ENCODE data around the gene ERFL.

GRCh38 chr19:41936416-41936850 is 8.2 kb upstream of the ERFL start:
- TF ChIP-seq, protein P1, sequence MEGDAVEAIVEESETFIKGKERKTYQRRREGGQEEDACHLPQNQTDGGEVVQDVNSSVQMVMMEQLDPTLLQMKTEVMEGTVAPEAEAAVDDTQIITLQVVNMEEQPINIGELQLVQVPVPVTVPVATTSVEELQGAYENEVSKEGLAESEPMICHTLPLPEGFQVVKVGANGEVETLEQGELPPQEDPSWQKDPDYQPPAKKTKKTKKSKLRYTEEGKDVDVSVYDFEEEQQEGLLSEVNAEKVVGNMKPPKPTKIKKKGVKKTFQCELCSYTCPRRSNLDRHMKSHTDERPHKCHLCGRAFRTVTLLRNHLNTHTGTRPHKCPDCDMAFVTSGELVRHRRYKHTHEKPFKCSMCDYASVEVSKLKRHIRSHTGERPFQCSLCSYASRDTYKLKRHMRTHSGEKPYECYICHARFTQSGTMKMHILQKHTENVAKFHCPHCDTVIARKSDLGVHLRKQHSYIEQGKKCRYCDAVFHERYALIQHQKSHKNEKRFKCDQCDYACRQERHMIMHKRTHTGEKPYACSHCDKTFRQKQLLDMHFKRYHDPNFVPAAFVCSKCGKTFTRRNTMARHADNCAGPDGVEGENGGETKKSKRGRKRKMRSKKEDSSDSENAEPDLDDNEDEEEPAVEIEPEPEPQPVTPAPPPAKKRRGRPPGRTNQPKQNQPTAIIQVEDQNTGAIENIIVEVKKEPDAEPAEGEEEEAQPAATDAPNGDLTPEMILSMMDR (IDR thresholded peaks at IDR 0.05): no peak
- no peak for TF ChIP-seq POLR2A (IDR thresholded peaks at IDR 0.05)

Data from Peyer's patch (tissue), 4 donors.